Stimulated activated CD4-positive, alpha-beta T cell treated with anti-CD3 and anti-CD28 coated beads, TNF-alpha, amount 100 ng/mL, for 4 hours (primary cell): ENCODE data around the gene TMEM63B.
"Not testable (repeated sequence)": the region's sequence is repeated elsewhere in the genome, so short reads cannot be mapped to it uniquely, and the experiment has no call there.

Experiments
- DNase-seq, 3 experiments: peaks; one replicate each; pipeline ENCODE4 v3.0.0-alpha.2; 2020; ENCODE audit warnings: low read depth in 3 of 3

TMEM63B gene

GRCh38 chr6:44094403-44095242 is 32.7 kb upstream of the TMEM63B start:
- DNase-seq = no peak

GRCh38 chr6:44095243-44095623 is 32.1 kb upstream of the TMEM63B start:
- DNase-seq = not testable (repeated sequence)

- DNase-seq = peak; percentile 42 to 63 (median 55)
Observed at GRCh38 chr6:44096612-44097011, 30.7 kb upstream of the TMEM63B start.

GRCh38 chr6:44097782-44098317 is 29.5 kb upstream of the TMEM63B start:
- DNase-seq = no peak

GRCh38 chr6:44099192-44099591 is 28.2 kb upstream of the TMEM63B start:
- DNase-seq = no peak

- DNase-seq = no peak
Observed at GRCh38 chr6:44100088-44100550, 27.2 kb upstream of the TMEM63B start.

- DNase-seq = no peak
Observed at GRCh38 chr6:44101832-44102231, 25.5 kb upstream of the TMEM63B start.

GRCh38 chr6:44102527-44102926 is 24.8 kb upstream of the TMEM63B start:
- no peak for DNase-seq

GRCh38 chr6:44104481-44105021 is 22.8 kb upstream of the TMEM63B start:
- DNase-seq = no peak

GRCh38 chr6:44105146-44105545 is 22.2 kb upstream of the TMEM63B start:
- DNase-seq = no peak

GRCh38 chr6:44105993-44106740 is 21.2 kb upstream of the TMEM63B start:
- DNase-seq = no peak

GRCh38 chr6:44107017-44107416 is 20.3 kb upstream of the TMEM63B start:
- DNase-seq = no peak

GRCh38 chr6:44108471-44108870 is 18.9 kb upstream of the TMEM63B start:
- DNase-seq = no peak

- no peak for DNase-seq
Observed at GRCh38 chr6:44109212-44109611, 18.1 kb upstream of the TMEM63B start.

GRCh38 chr6:44110005-44110676 is 17.2 kb upstream of the TMEM63B start:
- no peak for DNase-seq

GRCh38 chr6:44110966-44111365 is 16.4 kb upstream of the TMEM63B start:
- DNase-seq = no peak

GRCh38 chr6:44111434-44112417 is 15.6 kb upstream of the TMEM63B start:
- DNase-seq = no peak

- DNase-seq = no peak
Observed at GRCh38 chr6:44113414-44113813, 13.9 kb upstream of the TMEM63B start.

GRCh38 chr6:44115866-44116265 is 11.5 kb upstream of the TMEM63B start:
- no peak for DNase-seq

GRCh38 chr6:44116641-44117382 is 10.5 kb upstream of the TMEM63B start:
- DNase-seq = no peak
